GM23248 (cell line): ENCODE data around the gene CDKL5. TPM values are rescaled to one million over a fixed set of nuclear protein-coding genes. Genes with fewer than 3 reads are reported as not detected.

Experiments
- DNase-seq: peaks from one replicate; pipeline ENCODE4 v3.0.0-alpha.2; 2015
- H2AFZ ChIP-seq: fragments of 200-600 bp; sonication (generic); 2 replicates; pipeline ENCODE4 v1.6.1; 2016; ENCODE audit warnings: antibody characterized with exemption
- H3F3A ChIP-seq: fragments of 200-600 bp; sonication (generic); 2 replicates; pipeline ENCODE4 v1.6.1; 2016; ENCODE audit warnings: mild to moderate bottlenecking, antibody characterized with exemption, mixed run types; ENCODE audit not compliant: insufficient read depth
- H3K27ac ChIP-seq: fragments of 200-600 bp; sonication (generic); 2 replicates; pipeline ENCODE4 v1.5.1; 2016; ENCODE audit warnings: mild to moderate bottlenecking
- H3K27me3 ChIP-seq: fragments of 200-600 bp; sonication (generic); replicated peaks from 2 replicates; pipeline ENCODE4 v1.6.1; 2016; ENCODE audit warnings: mild to moderate bottlenecking; ENCODE audit not compliant: insufficient read depth
- H3K36me3 ChIP-seq: fragments of 200-600 bp; sonication (generic); 2 replicates; pipeline ENCODE4 v1.6.1; 2016; ENCODE audit warnings: low read depth, mild to moderate bottlenecking
- H3K4me1 ChIP-seq: fragments of 200-600 bp; sonication (generic); 2 replicates; pipeline ENCODE4 v1.6.1; 2016; ENCODE audit warnings: mild to moderate bottlenecking; ENCODE audit not compliant: insufficient read depth
- H3K4me2 ChIP-seq: fragments of 200-600 bp; sonication (generic); one replicate; pipeline ENCODE4 v1.6.1; 2016; ENCODE audit warnings: mild to moderate bottlenecking; ENCODE audit not compliant: unreplicated experiment
- H3K4me3 ChIP-seq: fragments of 200-600 bp; sonication (generic); 2 replicates; pipeline ENCODE4 v1.5.1; 2016; ENCODE audit warnings: mild to moderate bottlenecking
- H3K79me2 ChIP-seq: fragments of 200-600 bp; sonication (generic); 2 replicates; pipeline ENCODE4 v1.6.1; 2016; ENCODE audit warnings: mild to moderate bottlenecking; ENCODE audit not compliant: insufficient read depth
- H3K9ac ChIP-seq: fragments of 200-600 bp; sonication (generic); 2 replicates; pipeline ENCODE4 v1.6.1; 2016; ENCODE audit warnings: mild to moderate bottlenecking
- H3K9me2 ChIP-seq: fragments of 200-600 bp; sonication (generic); 2 replicates; pipeline ENCODE4 v1.6.1; 2016; ENCODE audit warnings: mixed run types, mild to moderate bottlenecking, moderate library complexity; ENCODE audit not compliant: insufficient read depth
- H3K9me3 ChIP-seq: fragments of 200-600 bp; sonication (generic); one replicate; pipeline ENCODE4 v1.6.1; 2017; ENCODE audit warnings: low read depth
- H4K20me1 ChIP-seq: fragments of 200-600 bp; sonication (generic); 2 replicates; pipeline ENCODE4 v1.6.0; 2016; ENCODE audit not compliant: insufficient read depth
- EZH2 ChIP-seq: fragments of 200-600 bp; sonication (generic); IDR thresholded peaks from 2 replicates; pipeline ENCODE4 v1.6.1; 2018; ENCODE audit warnings: antibody characterized with exemption, mild to moderate bottlenecking; ENCODE audit not compliant: insufficient read depth, poor library complexity, severe bottlenecking
- EZH2phosphoT487 ChIP-seq: fragments of 200-600 bp; sonication (generic); IDR thresholded peaks from 2 replicates; pipeline ENCODE4 v1.6.1; 2018; ENCODE audit warnings: antibody characterized with exemption, moderate library complexity, mild to moderate bottlenecking, low read depth; ENCODE audit not compliant: insufficient read depth
- WGBS, 2 experiments: methylation state at CpG; one replicate each; pipeline ENCODE4 v1.1.6; 2015 to 2017; ENCODE audit warnings: low lambda C conversion rate in 2 of 2, low coverage in 1 of 2; ENCODE audit errors: missing lambda C conversion rate in 2 of 2; 5-methylcytosine and 5-hydroxymethylcytosine counted together
- in situ Hi-C: fragments of 300-500 bp; cut with MboI; formaldehyde crosslinking; loops from 2 replicates; pipeline ENCODE4 v1.15.0; 2020
- polyA plus RNA-seq: library from polyadenylated mRNA; unstranded; fragments of >200 nt; fragmentation: Nextera tagmentation; extraction: Ambion mirVana; gene quantifications from 2 replicates; pipeline ENCODE4 v1.2.1, GENCODE V29; 2016
- total RNA-seq: library from RNA; depleted of rRNA; stranded (reverse); fragments of >200 nt; shearing (Covaris generic); gene quantifications from 2 replicates; pipeline ENCODE4 v1.2.3, GENCODE V29; 2014

CDKL5 gene
- total and polyA plus RNA-seq, 2 experiments from 2014 or later, result 2.2 to 3.0 TPM

DNA sequence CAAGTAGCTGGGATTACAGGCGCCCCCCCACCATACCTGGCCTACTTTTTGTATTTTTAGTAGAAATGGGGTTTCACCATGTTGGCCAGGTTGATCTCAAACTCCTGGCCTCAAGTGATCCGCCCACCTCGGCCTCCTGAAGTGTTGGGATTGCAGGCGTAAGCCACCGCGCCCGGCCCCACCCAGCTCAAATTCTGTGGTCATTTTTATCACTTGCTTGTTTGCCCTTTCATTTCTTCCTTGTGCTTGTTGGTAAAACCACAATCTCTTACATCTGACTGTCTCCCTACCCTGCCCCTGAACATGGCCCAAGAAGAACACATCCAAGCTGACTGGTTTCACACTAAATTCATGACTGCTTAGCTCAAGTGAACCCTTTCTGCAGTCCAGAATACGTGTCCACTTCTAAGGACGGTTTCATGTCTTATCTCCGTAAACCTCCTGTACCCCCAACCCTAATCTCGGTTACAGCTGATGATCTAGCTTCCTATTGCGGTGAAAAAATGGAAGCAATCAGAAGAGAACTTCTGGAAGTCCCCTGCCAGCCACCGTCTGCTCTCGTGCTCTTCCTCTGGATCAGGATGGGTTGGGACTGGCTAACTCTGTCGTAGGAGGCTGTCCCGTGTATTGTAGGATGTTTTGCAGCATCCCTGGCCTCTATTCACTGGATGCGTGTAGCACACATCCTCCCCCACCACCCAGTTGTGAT is 251.9 kb downstream of the CDKL5 start:
- no peaks in the 10 kb centered on the region for H3K79me2 ChIP-seq
- H2AFZ ChIP-seq, result no peak overlapping the region
- H3K4me3 ChIP-seq, result no peak overlapping the region
- no peak for DNase-seq
- H3K27me3 ChIP-seq, result no peaks in the 10 kb centered on the region
- H3K9ac ChIP-seq, result no peak overlapping the region
- H3K27ac ChIP-seq, result no peak overlapping the region
- in situ Hi-C loops, result no loop called here
- WGBS, 2 experiments, result 91 to 98% methylated on average over 14 to 17 of the region's 17 CpGs
- H3K36me3 ChIP-seq, result no peaks in the 10 kb centered on the region
- H3K4me1 ChIP-seq, result no peaks in the 10 kb centered on the region
- H3K9me2 ChIP-seq, result no peaks in the 10 kb centered on the region
- no peaks in the 10 kb centered on the region for H3K9me3 ChIP-seq
- no peak overlapping the region for H3K4me2 ChIP-seq
- TF ChIP-seq EZH2, result no peak
- no peaks in the 10 kb centered on the region for H3F3A ChIP-seq
- no peaks in the 10 kb centered on the region for H4K20me1 ChIP-seq

DNA sequence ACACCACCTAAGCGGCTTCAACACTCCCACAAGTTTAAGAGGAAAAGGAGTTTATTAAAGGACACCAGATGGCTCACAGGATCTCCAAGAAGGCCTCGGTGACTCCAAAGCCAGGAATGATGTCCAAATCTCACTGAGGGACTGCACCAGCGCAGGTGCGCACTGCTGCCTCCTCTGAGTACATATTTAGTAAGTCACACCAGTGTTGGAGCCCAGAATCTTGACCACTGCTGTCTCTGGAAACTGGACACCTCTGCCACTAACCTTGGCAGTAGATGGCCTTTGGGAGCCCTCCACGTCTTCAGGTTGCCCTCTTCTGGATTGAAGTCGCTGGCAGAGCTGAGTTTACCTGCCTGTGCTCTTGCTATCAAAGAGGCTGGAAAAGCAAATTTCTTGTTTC is 256.6 kb downstream of the CDKL5 start:
- no peaks in the 10 kb centered on the region for H3K36me3 ChIP-seq
- H3K9me2 ChIP-seq, result no peaks in the 10 kb centered on the region
- H3K9ac ChIP-seq, result no peak overlapping the region
- H3K9me3 ChIP-seq, result no peaks in the 10 kb centered on the region
- H3K27me3 ChIP-seq, result no peaks in the 10 kb centered on the region
- whole genome bisulfite sequencing, 2 experiments, result 75 to 79% methylated on average over 5 of the region's 6 CpGs
- no peaks in the 10 kb centered on the region for H3K4me1 ChIP-seq
- H4K20me1 ChIP-seq, result no peaks in the 10 kb centered on the region
- no peak overlapping the region for H3K27ac ChIP-seq
- no peak overlapping the region for H3K4me3 ChIP-seq
- no peak overlapping the region for H2AFZ ChIP-seq
- no peaks in the 10 kb centered on the region for H3K79me2 ChIP-seq
- TF ChIP-seq EZH2phosphoT487, result no peak
- no peak for TF ChIP-seq EZH2
- H3F3A ChIP-seq, result no peaks in the 10 kb centered on the region
- DNase-seq, result no peak
- no peak overlapping the region for H3K4me2 ChIP-seq
- in situ Hi-C loops, result no loop called here

GRCh38 chrX:18682979-18683387 is 257.6 kb downstream of the CDKL5 start:
- Histone ChIP-seq H3K9me3 (no peaks in the 10 kb centered on the region), H3K27me3 (no peaks in the 10 kb centered on the region), H3K27ac (no peak overlapping the region), H3K4me2 (no peak overlapping the region), H3K36me3 (no peaks in the 10 kb centered on the region), H3K9me2 (no peaks in the 10 kb centered on the region), H2AFZ (no peak overlapping the region), H3F3A (no peaks in the 10 kb centered on the region), H3K4me1 (no peaks in the 10 kb centered on the region), H3K79me2 (no peaks in the 10 kb centered on the region), H4K20me1 (no peaks in the 10 kb centered on the region), H3K9ac (no peak overlapping the region), H3K4me3 (no peak overlapping the region)
- TF ChIP-seq EZH2phosphoT487 (no peak), EZH2 (no peak)
- in situ Hi-C loops, result no loop called here
- 54 to 62% methylated on average over 8 to 9 of the region's 9 CpGs for WGBS, 2 experiments
- no peak for DNase-seq

- in situ Hi-C loops, result no loop called here
These were observed 262.6 kb downstream of the CDKL5 start for GRCh38 chrX:18687856-18688495.

More at GRCh38 chrX:18687856-18688495, 262.6 kb downstream of the CDKL5 start:
- H3F3A ChIP-seq, result no peaks in the 10 kb centered on the region
- H3K4me1 ChIP-seq, result no peaks in the 10 kb centered on the region
- H3K27ac ChIP-seq, result no peak overlapping the region
- 68% methylated on average over 7 of the region's 7 CpGs for WGBS, 2 experiments
- H3K9ac ChIP-seq, result no peak overlapping the region
- TF ChIP-seq EZH2 (no peak), EZH2phosphoT487 (no peak)
- H3K9me3 ChIP-seq, result no peaks in the 10 kb centered on the region
- no peak overlapping the region for H2AFZ ChIP-seq
- H3K4me3 ChIP-seq, result no peak overlapping the region
- H4K20me1 ChIP-seq, result no peaks in the 10 kb centered on the region
- H3K4me2 ChIP-seq, result no peak overlapping the region
- H3K9me2 ChIP-seq, result no peaks in the 10 kb centered on the region
- no peak for DNase-seq
- no peaks in the 10 kb centered on the region for H3K27me3 ChIP-seq
- H3K36me3 ChIP-seq, result no peaks in the 10 kb centered on the region
- no peaks in the 10 kb centered on the region for H3K79me2 ChIP-seq
